ENCODE results near the gene SMIM1.

SMIM1 gene

GRCh38 chr1:3771108-3772026 lies 1.2 kb upstream of the SMIM1 start:
- TF ChIP-seq CTCF (IDR thresholded peaks at IDR 0.05; ENCODE audit: low read depth, low read length): no peak
- H3K4me3 ChIP-seq (ENCODE audit: low read depth, low read length): peak overlapping the region; percentile 69

DNA sequence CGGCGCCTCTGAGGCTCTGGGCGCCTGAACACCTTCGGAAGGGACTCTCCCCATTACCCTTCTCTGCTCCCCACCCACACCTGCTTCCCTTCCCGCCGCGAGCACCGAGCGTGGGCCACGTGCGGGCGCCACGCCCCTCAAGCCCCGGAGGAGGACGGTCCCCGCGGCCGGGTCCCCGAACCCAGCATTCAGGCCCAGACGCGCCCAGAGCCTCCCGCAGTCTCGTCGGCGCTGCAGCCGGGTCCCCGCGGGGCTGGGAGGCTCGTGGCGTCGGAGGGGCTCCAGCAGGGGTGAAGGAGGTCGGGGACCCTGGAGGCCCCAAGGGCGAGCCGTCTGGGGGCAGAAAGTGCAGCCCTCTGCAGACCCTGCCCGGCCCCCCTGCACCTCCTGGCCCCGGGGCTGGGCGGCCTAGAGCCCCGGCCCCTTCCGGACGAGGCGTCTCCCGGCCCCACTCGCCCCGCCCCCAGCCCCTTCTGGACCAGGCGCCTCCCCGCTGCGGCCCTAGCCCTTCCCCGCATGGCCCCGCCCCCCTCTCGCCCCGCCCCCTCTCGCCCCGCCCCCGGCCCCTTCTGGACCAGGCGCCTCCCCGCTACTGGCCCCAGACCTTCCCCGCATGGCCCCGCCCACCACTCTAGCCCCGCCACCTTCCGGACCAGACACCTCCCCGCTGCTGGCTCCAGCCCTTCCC lies 378 bp upstream of the SMIM1 start:
- no peak for TF ChIP-seq CTCF (IDR thresholded peaks at IDR 0.05; ENCODE audit: low read depth, low read length)
- peak overlapping the region; percentile 69 for H3K4me3 ChIP-seq (ENCODE audit: low read depth, low read length)

GRCh38 chr1:3773572-3774275 lies 1.2 kb downstream of the SMIM1 start:
- no peak overlapping the region for H3K4me3 ChIP-seq (ENCODE audit: low read depth, low read length)
- TF ChIP-seq CTCF (IDR thresholded peaks at IDR 0.05; ENCODE audit: low read depth, low read length): no peak

DNA sequence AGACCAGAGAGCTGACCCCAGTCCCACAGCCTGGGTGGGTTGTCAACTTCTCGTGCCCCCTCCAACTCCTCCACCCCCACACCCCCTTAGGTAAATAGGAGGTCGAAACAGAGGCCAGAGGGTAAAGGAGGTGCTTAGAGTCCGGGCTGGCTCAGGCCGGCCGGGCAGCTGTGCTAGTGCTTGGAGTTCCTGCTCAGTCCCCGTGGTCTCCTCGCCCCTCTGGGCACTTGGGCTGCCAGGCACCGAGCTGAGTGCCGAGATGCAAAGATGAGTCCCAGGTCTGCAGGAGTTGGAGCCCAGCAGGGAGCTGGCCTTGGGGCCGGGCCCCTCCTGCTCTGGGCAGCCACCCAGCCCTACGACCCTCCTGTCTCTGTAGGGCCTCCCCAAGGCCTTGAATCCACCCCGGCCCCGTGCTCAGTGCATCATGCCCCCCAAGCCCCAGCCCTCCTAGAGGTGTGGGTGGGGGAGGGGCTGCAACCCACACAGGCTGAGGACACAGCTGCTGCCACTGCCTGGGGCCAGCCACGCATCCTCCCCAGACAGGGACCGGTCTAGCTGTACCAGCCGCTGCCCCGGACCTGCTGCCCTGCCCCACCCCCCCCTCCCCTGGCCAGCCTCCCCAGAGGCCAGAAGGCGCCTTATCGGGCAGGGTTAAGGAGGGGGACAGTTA lies 1.9 kb downstream of the SMIM1 start:
- TF ChIP-seq CTCF (IDR thresholded peaks at IDR 0.05; ENCODE audit: low read depth, low read length): no peak
- no peak overlapping the region for H3K4me3 ChIP-seq (ENCODE audit: low read depth, low read length)

- TF ChIP-seq CTCF (IDR thresholded peaks at IDR 0.05; ENCODE audit: low read depth, low read length): no peak
- H3K4me3 ChIP-seq (ENCODE audit: low read depth, low read length): no peak overlapping the region
Observed at GRCh38 chr1:3774946-3775489, 2.5 kb downstream of the SMIM1 start.

- peak; percentile 18; the same call in 1 of the 2 replicates for TF ChIP-seq CTCF (IDR thresholded peaks at IDR 0.05; ENCODE audit: low read depth, low read length)
- no peak overlapping the region for H3K4me3 ChIP-seq (ENCODE audit: low read depth, low read length)
Observed at GRCh38 chr1:3775490-3776230, 3.1 kb downstream of the SMIM1 start.
